ENCODE data around the gene SMG1.

SMG1 gene

GRCh38 chr16:18842565-18842964, 83.6 kb downstream of the SMG1 start:
- no peak for DNase-seq

- no peak for DNase-seq
Measured at GRCh38 chr16:18841833-18842525, 84.2 kb downstream of the SMG1 start.

GRCh38 chr16:18839555-18839954, 86.7 kb downstream of the SMG1 start:
- DNase-seq, result no peak

GRCh38 chr16:18836702-18837101, 89.5 kb downstream of the SMG1 start:
- no peak for DNase-seq

- no peak for DNase-seq
Measured at GRCh38 chr16:18834864-18835263, 91.3 kb downstream of the SMG1 start.

- DNase-seq, result no peak
Measured at GRCh38 chr16:18833707-18834505, 92.3 kb downstream of the SMG1 start.

- no peak for DNase-seq
Measured at GRCh38 chr16:18832613-18833012, 93.6 kb downstream of the SMG1 start.

- DNase-seq, result no peak
Measured at GRCh38 chr16:18832006-18832405, 94.2 kb downstream of the SMG1 start.

GRCh38 chr16:18829251-18829650, 97.0 kb downstream of the SMG1 start:
- DNase-seq, result no peak

GRCh38 chr16:18827890-18828289, 98.3 kb downstream of the SMG1 start:
- no peak for DNase-seq

- no peak for DNase-seq
Measured at GRCh38 chr16:18816286-18816685, 109.9 kb downstream of the SMG1 start.

- no peak for DNase-seq
Measured at GRCh38 chr16:18811925-18812324, 114.3 kb downstream of the SMG1 start.

- no peak for DNase-seq
Measured at GRCh38 chr16:18809165-18809564, 117.0 kb downstream of the SMG1 start.

- DNase-seq, result no peak
Measured at GRCh38 chr16:18805257-18805773, 120.9 kb downstream of the SMG1 start.

- DNase-seq, result no peak
Measured at GRCh38 chr16:18804540-18804939, 121.7 kb downstream of the SMG1 start.

- no peak for DNase-seq
Measured at GRCh38 chr16:18803569-18804462, 122.4 kb downstream of the SMG1 start.

GRCh38 chr16:18802767-18803343, 123.4 kb downstream of the SMG1 start:
- no peak for DNase-seq

- peak; percentile 100 for DNase-seq
Measured at GRCh38 chr16:18801145-18801972, 124.8 kb downstream of the SMG1 start, which contains the start of gene ARL6IP1. ARL6IP1 (minus strand) TSS chr16:18801549; CDS start chr16:18801466, 83 bp downstream.

GRCh38 chr16:18800775-18801144, 125.4 kb downstream of the SMG1 start:
- no peak for DNase-seq

- no peak for DNase-seq
Measured at GRCh38 chr16:18800293-18800692, 125.9 kb downstream of the SMG1 start.

- no peak for DNase-seq
Measured at GRCh38 chr16:18799500-18799899, 126.7 kb downstream of the SMG1 start.

GRCh38 chr16:18797746-18798145, 128.5 kb downstream of the SMG1 start:
- no peak for DNase-seq
